ENCODE measurements around the gene RSPH6A.
A peak's percentile ranks its signal among the peaks of the same experiment; 100 is the strongest.

Gene RSPH6A

GRCh38 chr19:45779231-45780145 lies 35.6 kb downstream of the RSPH6A start:
- peak; percentile 90 for DNase-seq

- no peak for DNase-seq
These were observed 37.0 kb downstream of the RSPH6A start for GRCh38 chr19:45778010-45778661.

- no peak for DNase-seq
These were observed 37.6 kb downstream of the RSPH6A start for GRCh38 chr19:45777395-45777961.

- DNase-seq: no peak
These were observed 40.3 kb downstream of the RSPH6A start for GRCh38 chr19:45774765-45775164.

- DNase-seq: no peak
These were observed 41.7 kb downstream of the RSPH6A start for GRCh38 chr19:45773384-45773783.

- no peak for DNase-seq
These were observed 42.2 kb downstream of the RSPH6A start for GRCh38 chr19:45772912-45773311.

- no peak for DNase-seq
These were observed 42.8 kb downstream of the RSPH6A start for GRCh38 chr19:45772130-45772840.

GRCh38 chr19:45771311-45771933 lies 43.7 kb downstream of the RSPH6A start:
- DNase-seq: peak; percentile 27

GRCh38 chr19:45770192-45771101 lies 44.7 kb downstream of the RSPH6A start:
- DNase-seq: peak; percentile 99

GRCh38 chr19:45769821-45770191 lies 45.3 kb downstream of the RSPH6A start:
- DNase-seq: no peak

GRCh38 chr19:45768984-45769782 lies 45.9 kb downstream of the RSPH6A start, which contains the start of gene SIX5:
SIX5 (minus strand) TSS chr19:45769252; CDS start chr19:45768844, 408 bp downstream.
- peak; percentile 98 for DNase-seq

GRCh38 chr19:45768655-45768983 lies 46.5 kb downstream of the RSPH6A start:
- no peak for DNase-seq

GRCh38 chr19:45767881-45768654 lies 47.0 kb downstream of the RSPH6A start:
- peak; percentile 84 for DNase-seq

GRCh38 chr19:45767410-45767880 lies 47.7 kb downstream of the RSPH6A start:
- DNase-seq: no peak

- no peak for DNase-seq
These were observed 48.2 kb downstream of the RSPH6A start for GRCh38 chr19:45766869-45767346.

- DNase-seq: no peak
These were observed 48.7 kb downstream of the RSPH6A start for GRCh38 chr19:45766296-45766868.

- no peak for DNase-seq
These were observed 49.3 kb downstream of the RSPH6A start for GRCh38 chr19:45765702-45766295.

GRCh38 chr19:45764945-45765701 lies 50.0 kb downstream of the RSPH6A start:
- no peak for DNase-seq

All from retina (tissue), 1 donor.